Astrocyte (in vitro differentiated cells and primary cell): ENCODE results near the gene KIRREL3.

Source experiments
- EZH2 ChIP-seq: IDR thresholded peaks from 2 replicates; pipeline ENCODE4 v1.6.1; 2012; ENCODE audit warnings: mild to moderate bottlenecking, low read length, inconsistent platforms; ENCODE audit not compliant: insufficient read depth
- TF ChIP-seq, protein P1 (sequence below): IDR thresholded peaks from 2 replicates; pipeline ENCODE4 v1.5.1; 2011; ENCODE audit warnings: low read depth, mild to moderate bottlenecking, inconsistent platforms, low read length, moderate library complexity; ENCODE audit not compliant: insufficient read depth

DNA sequence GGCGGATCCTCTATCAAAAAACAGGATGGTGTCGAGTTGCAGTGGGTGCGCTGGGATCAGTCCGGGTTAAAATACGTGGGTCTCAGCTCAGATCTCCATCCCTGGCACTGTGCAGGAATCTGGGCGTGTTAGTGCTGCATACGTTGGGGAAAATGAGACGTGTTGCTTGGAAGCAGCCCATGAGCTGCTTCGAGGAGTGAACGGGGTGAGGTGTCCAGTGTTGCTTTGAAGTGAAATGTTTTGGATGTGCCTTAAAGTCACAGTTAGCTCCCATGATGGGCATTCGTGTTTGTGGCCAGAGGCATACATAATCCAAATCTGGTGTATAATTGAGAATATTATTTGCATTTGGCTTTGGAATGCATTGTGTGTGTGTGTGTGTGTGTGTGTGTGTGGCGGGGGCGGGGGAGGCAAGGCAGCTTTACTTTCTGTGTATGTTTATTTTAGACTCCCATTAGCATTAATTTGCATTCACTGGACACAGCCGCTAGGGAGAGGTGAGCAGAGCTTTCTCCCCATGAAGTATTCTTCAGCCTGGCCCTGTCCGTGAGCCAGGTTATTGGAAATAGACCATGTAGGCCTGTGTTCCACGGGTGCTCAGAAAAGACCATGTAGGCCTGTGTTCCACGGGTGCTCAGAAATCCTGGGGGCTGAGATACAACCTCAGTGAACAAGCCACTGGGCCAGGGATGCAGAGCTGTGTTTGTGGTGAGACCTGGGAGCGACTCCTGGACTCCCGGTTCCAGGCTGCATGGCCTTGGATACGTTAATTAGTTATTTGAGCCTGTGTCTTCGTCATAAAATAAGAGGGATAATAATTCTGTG is 510.5 kb downstream of the KIRREL3 start:
- TF ChIP-seq, protein P1, sequence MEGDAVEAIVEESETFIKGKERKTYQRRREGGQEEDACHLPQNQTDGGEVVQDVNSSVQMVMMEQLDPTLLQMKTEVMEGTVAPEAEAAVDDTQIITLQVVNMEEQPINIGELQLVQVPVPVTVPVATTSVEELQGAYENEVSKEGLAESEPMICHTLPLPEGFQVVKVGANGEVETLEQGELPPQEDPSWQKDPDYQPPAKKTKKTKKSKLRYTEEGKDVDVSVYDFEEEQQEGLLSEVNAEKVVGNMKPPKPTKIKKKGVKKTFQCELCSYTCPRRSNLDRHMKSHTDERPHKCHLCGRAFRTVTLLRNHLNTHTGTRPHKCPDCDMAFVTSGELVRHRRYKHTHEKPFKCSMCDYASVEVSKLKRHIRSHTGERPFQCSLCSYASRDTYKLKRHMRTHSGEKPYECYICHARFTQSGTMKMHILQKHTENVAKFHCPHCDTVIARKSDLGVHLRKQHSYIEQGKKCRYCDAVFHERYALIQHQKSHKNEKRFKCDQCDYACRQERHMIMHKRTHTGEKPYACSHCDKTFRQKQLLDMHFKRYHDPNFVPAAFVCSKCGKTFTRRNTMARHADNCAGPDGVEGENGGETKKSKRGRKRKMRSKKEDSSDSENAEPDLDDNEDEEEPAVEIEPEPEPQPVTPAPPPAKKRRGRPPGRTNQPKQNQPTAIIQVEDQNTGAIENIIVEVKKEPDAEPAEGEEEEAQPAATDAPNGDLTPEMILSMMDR, result no peak
- TF ChIP-seq EZH2, result no peak
